NCI-H345 treated with DMSO at 0.1 percent for 48 hours (cell line): ENCODE data around the gene ARF4.

Experiments used
- DNase-seq: peaks from one replicate; lab custom pipeline; 2025; ENCODE audit not compliant: unreplicated experiment; lab: John Stamatoyannopoulos, UW

ARF4 gene

DNA sequence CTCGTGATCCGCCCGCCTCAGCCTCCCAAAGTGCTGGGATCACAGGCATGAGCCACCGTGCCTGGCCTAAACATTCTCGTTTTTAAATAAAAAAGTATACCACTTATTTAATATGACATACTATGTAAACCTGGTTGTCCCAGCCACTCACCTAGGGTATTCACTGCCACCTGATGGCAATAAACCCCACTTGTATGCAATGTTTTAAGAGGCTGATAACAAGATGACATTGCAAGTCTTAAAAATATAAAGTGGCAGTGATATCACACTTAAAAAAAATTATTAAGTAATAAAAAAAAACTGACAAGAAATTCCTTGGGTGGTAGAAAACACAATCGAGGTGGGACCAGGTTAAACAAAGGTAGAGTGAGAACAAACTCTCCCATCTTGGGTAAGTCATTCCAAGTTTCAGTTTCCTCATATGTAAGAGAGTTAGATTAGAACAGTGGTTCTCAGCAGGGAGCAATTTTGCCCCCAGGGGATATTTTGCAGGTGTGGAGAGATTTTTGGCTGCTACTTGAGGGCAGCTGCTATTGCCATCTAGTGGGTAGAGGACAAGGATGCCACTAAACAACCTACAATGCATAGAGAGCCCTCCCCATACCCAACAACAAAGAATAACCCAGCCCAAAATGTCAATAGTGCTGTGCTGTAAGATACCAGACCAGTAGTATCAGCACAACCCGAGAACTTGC, 14.5 kb downstream of the ARF4 start:
- no peak for DNase-seq

DNA sequence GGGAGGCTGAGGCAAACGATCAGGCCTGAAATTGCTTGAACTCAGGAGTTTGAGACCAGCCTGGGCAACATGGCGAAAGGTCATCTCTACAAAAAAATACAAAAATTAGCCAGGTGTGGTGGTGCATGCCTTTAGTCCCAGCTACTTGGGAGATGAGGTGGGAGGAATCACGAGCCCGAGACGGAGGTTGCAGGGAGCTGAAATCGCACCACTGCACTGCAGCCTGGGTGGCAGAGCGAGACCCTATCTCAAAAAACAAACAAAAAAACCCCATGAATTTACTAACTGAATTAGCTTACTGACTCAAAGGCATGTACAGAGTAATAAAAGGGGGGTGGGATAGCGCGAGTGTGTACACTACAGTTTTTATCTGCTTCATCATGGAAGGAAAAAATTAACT, 19.3 kb downstream of the ARF4 start:
- no peak for DNase-seq

DNA sequence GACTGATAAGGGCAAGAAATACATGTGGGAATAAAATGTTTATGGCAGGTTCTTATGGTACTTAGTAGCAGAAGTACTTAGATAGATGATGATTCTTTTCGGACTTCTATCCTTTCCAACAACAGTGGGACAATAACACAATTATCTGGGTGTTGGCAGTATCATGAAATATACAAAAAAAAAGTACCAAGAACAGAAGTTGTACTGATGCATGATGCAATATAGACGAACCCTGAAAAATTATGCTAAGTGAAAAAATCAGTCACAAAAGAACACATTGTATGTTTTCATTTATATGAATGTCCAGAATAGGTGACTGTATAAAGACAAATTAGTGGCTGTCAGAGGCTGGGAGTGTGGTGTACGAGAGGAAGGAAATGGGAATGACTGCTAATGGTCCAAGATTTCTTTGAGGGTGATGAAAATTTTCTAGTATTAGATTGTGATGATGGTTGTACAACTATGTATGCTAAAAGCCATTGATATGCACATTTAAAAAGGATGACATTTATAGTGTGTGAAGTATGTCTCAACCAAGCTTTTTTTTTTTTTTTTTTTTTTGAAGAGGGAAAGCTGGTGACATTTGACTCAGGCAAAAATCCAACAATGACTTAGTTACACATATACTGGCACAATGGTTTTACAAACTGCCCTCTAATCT, 21.0 kb downstream of the ARF4 start:
- DNase-seq, result no peak

DNA sequence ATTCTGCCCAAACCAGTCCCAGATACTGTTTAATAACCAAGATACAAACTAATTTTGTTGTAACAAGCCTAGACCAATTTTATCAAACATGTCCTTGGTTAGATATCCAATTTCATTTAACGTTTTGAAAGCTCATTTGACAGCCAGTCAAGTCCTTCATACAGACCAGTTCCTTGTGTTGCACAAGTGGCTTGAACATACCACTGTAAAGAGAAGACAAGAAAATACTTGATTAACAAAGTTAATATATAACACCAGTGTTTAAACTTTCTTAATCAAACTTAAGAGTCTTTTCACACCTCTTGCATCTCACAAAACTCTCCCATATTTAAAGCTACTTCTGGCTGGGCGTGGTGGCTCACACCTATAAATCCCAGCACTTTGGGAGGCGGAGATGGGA, 25.0 kb downstream of the ARF4 start:
- DNase-seq, result no peak

DNA sequence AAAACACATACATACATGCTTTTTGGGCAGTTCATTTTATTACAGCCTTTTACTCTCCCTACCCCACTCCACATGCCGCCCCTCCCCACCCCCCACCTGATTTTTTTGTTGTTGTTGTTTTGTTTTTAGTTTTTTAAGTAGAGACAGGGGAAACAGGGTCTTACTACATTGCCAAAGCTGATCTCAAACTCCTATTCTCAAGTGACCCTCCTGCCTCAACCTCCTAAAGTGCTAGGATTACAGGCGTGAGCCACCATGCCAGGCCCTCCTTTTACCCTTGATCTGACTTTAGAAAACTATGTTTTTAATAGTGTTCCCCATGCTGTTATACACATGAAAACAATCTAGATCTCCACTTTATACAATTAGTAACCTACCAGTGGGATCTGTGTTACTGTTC, 26.3 kb downstream of the ARF4 start:
- no peak for DNase-seq

DNA sequence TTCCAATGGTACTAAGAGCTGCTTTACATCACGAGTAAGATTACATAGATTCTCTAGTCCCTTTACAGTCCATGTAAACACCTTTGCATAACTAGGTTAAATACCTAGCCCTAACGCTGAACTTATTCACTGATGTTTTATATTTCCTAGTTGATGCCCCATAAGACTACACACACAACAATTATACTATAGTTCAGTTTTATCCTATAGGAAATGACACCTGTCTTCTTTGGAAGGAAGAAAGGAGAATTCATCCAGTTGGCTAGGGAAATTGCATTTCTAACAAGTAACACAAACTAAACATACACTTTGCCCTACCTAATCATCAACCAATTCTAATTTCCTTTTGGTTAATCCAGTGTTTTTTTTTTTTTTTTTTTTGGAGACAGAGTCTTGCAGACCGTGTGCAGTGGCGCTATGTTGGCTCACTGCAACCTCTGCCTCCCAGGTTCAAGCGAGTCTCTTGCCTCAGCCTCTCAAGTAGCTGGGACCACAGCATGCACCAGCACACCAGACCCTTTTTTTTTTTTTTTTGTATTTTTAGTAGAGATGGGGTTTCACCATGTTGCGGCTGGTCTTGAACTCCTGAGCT, 27.2 kb downstream of the ARF4 start:
- DNase-seq, result no peak

DNA sequence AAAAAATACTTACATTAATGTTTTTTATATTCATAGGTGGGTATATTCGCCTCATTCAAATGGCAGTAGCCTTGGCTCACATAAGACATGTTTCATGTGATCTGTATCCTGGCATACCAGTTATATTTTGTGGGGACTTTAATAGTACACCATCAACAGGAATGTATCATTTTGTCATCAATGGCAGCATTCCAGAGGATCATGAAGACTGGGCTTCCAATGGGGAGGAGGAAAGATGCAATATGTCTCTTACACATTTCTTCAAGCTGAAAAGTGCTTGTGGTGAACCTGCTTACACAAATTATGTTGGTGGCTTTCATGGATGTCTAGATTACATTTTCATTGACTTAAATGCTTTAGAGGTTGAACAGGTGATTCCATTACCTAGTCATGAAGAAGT, 37.6 kb downstream of the ARF4 start:
- DNase-seq, result no peak

DNA sequence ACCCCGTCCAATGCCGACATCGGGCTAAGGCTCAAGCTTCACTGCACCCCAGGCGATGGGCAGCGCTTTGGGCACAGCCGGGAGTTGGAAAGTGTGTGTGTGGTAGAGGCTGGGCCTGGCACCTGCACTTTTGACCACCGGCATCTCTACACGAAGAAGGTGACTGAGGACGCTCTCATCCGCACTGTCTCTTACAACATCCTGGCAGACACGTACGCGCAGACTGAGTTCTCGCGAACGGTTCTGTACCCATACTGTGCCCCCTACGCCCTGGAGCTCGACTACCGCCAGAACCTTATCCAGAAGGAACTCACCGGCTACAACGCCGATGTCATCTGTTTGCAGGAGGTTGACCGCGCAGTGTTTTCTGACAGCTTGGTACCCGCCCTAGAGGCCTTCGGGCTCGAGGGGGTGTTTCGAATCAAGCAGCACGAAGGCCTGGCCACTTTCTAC, 40.0 kb downstream of the ARF4 start:
- no peak for DNase-seq

DNA sequence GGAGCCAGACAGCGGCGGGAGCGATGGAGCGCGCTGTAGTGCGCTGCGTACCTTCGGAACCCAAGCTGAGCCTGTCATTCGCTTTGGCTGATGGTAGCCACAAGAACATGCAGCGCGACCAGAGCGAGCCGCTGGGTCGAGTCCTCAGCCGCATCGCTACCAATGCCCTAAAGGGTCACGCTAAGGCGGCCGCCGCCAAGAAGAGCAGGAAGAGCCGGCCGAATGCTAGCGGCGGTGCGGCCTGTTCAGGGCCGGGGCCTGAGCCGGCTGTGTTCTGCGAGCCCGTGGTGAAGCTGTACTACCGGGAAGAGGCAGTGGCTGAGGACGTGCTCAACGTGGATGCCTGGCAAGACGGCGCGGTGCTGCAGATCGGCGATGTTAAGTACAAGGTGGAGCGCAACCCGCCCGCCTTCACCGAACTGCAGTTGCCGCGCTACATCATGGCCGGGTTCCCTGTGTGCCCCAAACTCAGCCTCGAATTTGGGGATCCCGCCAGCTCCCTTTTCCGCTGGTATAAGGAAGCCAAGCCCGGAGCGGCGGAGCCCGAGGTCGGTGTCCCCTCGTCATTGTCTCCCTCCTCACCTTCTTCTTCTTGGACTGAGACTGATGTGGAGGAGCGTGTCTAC, 40.6 kb downstream of the ARF4 start:
- DNase-seq, result no peak

DNA sequence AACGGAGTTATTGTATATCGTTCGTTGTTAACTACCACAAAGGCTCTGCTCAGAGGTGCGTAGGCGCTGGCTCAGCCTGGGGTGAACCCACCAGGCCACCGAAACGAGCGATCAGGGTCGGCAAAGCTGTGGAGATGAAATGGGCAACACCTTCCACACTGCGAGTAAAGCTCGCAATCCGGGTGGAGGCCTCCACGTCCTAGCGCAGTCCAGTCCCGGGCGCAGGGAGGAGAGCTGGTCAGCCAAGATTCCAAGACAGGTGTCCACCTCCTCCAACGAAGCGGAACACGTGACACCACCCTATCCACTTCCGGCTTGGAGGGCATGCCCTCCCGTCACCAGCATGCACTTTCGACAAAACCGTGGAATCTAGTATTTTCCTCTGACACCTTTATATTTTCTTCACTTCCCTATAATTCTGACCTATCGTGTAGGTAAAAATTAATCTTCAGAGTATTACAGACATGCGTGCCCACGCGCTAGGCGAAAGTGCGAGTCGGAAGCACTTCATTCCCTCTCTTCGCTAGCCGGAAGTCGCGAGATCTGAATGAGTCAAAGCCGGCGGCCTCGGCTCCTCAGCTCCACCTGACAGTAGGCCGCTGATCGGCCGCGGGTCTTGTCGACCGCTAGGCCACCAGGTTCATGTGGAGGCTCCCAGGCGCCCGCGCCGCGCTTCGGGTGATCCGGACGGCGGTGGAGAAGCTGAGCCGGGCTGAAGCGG, 41.2 kb downstream of the ARF4 start, which contains the start of gene PDE12:
Gene PDE12, plus strand, starts transcription at position 537 of the 721 bp plus-strand sequence. Its CDS starts 106 bp downstream, at position 643.
- peak; percentile 78 for DNase-seq

DNA sequence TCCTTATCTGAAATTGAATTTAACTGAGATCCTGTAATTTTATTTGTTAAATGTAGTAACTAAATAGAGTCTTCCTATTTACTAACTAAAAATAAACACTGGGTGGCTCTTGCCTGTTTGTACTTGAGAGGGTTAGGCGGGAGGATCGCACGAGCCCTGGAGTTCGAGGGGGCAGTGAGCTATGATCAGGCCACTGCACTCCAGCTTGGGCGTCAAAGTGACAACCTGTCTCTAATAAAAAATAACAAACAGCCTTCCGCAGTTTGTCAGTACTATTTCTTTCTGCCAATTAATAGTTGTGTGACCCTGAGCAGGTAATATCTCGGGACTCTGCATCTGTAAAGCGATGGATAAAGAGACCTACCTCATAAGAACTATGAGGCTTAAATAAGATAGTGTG, 41.8 kb downstream of the ARF4 start:
- no peak for DNase-seq

DNA sequence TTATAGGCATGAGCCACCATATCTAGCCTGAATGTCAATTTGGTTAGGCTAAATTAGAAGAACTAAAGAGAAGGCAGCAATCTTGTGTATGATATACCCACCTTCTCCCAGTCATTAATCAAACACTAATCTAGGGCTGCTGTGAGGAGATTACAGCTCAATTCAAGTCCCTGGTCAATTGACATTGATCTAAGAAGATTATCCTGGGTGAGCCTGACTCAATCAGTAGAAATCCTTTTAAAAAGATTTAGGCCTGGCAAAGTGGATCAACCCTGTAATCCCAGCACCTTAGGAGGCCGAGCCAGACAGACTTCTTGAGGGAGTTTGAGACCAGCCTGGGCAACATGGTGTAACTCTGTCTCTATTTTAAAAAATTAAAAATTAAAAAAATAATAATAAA, 50.5 kb downstream of the ARF4 start:
- DNase-seq, result no peak

DNA sequence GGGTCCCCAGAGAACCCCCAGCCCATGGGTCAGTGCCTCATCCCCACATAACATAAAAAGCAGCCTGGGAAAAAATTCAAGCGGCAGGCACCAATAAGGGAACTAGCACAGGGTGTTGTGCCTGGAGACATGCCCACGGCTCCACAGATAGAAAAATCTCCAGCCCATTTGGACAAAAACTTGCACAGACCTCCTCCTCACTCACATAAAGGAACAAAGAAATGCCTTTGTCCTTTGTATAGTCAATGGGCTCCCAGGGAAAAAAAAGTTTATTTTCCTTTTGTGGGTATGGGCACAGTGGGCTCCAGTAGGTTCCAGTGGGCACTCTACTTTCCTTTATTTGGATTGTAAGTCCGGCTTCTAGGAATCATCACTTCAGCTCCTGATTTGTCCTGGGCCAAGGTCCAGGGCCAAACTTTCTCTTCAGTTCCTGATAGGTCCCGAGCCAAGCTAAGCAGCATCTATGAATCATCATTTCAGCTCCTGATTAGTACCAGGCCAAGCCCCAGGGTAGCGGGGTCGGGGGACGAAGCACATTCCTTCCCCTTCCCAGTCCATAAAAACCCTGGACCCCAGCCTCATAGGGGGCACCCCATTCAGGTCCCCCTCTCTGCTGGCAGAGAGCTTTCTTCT, 51.4 kb downstream of the ARF4 start:
- DNase-seq, result no peak

DNA sequence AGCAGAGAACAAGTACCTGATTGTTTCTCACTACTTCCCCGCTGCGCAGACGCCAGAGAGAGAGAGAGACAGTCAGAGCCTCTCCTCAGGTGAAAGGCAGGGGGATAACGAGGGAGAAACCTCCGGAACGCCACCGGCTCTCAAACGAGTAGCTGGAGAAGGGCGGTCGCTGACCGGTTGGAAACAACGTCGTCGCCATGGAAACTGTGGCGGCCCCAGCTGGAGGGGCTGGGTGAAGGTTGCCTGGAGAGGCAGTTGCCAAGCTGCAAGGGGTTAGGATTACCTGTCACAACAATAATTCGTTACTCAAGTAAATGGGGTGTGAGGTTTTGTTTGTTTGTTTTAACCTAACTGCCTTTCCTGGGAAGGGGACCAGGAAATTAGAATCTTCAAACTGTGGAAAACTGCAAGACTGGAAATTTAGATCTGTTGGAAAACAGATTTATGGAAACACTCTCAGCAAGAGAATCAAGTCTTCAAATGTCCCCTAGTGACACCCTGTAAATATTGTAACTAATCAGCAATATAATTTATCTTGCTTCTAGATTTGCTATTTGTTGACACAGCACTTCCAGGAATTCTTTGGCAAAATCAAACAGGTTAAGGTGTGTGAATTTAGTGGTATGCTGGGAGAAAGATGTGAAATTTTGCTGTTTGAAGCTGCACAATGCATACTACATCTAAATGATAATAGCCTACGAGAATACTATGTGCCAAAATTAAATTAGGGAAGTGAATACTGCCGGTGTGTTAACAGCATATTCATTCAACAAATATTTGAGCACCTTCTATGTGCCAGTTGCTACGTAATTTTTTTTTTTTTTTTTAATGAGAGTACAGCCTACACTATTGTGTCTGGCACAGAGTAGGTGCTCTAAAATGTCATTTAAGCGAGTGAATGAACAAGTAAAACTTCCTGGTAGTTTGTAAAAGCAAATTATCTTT, 52.7 kb downstream of the ARF4 start, which contains the start of gene DNAH12:
Gene DNAH12, minus strand, starts transcription at position 164 of the 945 bp plus-strand sequence. CDS start 1,474 bp downstream, outside the sequence.
- peak; percentile 26 for DNase-seq

DNA sequence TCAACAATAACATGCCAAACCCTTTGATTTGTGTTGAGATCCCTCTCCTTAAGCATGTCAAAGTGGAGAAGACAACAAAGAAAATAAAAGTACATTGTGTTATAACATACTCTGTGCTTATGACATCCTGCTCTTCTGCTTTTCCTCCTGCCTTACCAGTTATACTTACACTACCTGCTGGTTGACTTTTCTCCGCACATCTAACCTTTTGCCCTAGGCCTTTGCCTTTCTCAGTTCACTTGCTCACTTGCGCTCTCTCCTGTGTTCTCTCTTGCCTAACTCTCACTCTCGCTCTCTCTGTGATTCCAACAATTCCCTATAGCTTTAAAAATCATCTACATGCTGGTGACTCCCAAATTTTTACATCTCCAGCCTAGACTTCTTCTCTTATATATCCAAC, 58.7 kb downstream of the ARF4 start:
- DNase-seq, result no peak

DNA sequence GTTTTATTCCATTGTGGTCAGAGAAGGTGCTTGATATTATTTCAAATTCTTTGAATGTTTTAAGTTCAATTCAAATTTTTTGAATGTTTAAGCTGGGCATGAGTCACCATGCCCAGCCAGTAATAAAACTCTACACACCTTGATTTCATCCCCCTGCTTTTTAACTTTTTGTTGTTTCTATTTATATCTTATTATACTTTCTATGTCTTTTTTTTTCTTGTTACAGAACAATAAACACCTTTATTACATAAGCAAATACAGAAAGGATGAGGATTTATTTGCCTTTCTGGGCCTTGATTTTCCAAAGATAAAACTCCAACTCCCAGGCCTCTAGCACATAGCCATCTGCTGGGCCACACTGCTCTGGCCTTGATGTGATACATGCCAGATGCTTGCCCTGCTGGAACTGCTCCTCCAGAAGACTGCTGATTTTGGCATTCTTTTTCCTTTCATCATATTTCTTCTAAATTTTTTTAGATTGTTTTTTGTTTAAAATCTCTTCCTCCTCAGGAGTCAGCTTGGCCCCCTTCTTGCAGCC, 67.0 kb downstream of the ARF4 start:
- DNase-seq, result no peak
